Measurements from ENCODE around the gene TTLL4.

The TTLL4 gene

DNA sequence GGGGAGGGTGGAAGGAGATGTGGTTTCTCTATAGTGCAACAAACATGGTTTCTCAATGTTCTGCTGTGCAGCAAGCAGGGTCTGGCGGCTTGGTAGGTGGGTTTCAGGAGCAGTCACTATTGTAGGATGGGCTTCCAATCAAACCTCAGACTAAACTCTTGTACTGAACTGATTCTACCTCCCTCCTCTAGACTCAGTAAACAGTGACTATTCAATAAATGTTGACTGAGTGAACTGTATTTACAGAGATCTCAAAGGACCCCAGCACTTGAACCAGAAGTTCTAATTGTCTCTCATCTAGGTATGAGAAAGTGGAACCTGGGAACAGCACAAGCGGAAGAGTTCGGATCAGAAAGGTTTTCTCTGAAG is 44.5 kb downstream of the TTLL4 start:
- TF ChIP-seq EP300 (IDR thresholded peaks at IDR 0.05; ENCODE audit: borderline replicate concordance) (no peak), MAX (IDR thresholded peaks at IDR 0.05) (no peak), NFIC (IDR thresholded peaks at IDR 0.05) (no peak), CEBPB (IDR thresholded peaks at IDR 0.05) (no peak), CREB1 (IDR thresholded peaks at IDR 0.05; ENCODE audit: low read depth) (no peak), TAF1 (IDR thresholded peaks at IDR 0.05; ENCODE audit: low read depth) (no peak), YY1 (IDR thresholded peaks at IDR 0.05; ENCODE audit: low read depth) (no peak), EGR1 (IDR thresholded peaks at IDR 0.05) (no peak), TEAD4 (IDR thresholded peaks at IDR 0.05) (no peak), RAD21 (IDR thresholded peaks at IDR 0.05; ENCODE audit: low read depth) (no peak), FOXM1 (IDR thresholded peaks at IDR 0.05; ENCODE audit: borderline replicate concordance, low read depth) (no peak), TCF12 (IDR thresholded peaks at IDR 0.05; ENCODE audit: low read depth) (no peak), ZBTB7A (IDR thresholded peaks at IDR 0.05; ENCODE audit: low read depth) (no peak)
- TF ChIP-seq, protein P1, sequence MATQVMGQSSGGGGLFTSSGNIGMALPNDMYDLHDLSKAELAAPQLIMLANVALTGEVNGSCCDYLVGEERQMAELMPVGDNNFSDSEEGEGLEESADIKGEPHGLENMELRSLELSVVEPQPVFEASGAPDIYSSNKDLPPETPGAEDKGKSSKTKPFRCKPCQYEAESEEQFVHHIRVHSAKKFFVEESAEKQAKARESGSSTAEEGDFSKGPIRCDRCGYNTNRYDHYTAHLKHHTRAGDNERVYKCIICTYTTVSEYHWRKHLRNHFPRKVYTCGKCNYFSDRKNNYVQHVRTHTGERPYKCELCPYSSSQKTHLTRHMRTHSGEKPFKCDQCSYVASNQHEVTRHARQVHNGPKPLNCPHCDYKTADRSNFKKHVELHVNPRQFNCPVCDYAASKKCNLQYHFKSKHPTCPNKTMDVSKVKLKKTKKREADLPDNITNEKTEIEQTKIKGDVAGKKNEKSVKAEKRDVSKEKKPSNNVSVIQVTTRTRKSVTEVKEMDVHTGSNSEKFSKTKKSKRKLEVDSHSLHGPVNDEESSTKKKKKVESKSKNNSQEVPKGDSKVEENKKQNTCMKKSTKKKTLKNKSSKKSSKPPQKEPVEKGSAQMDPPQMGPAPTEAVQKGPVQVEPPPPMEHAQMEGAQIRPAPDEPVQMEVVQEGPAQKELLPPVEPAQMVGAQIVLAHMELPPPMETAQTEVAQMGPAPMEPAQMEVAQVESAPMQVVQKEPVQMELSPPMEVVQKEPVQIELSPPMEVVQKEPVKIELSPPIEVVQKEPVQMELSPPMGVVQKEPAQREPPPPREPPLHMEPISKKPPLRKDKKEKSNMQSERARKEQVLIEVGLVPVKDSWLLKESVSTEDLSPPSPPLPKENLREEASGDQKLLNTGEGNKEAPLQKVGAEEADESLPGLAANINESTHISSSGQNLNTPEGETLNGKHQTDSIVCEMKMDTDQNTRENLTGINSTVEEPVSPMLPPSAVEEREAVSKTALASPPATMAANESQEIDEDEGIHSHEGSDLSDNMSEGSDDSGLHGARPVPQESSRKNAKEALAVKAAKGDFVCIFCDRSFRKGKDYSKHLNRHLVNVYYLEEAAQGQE (IDR thresholded peaks at IDR 0.05; ENCODE audit: low read depth), result no peak
- TF ChIP-seq, protein P2, sequence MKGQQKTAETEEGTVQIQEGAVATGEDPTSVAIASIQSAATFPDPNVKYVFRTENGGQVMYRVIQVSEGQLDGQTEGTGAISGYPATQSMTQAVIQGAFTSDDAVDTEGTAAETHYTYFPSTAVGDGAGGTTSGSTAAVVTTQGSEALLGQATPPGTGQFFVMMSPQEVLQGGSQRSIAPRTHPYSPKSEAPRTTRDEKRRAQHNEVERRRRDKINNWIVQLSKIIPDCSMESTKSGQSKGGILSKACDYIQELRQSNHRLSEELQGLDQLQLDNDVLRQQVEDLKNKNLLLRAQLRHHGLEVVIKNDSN (IDR thresholded peaks at IDR 0.05), result no peak

- TF ChIP-seq CEBPB (IDR thresholded peaks at IDR 0.05) (no peak), NFIC (IDR thresholded peaks at IDR 0.05) (no peak), CREB1 (IDR thresholded peaks at IDR 0.05; ENCODE audit: low read depth) (no peak), ZBTB7A (IDR thresholded peaks at IDR 0.05; ENCODE audit: low read depth) (no peak), TCF12 (IDR thresholded peaks at IDR 0.05; ENCODE audit: low read depth) (no peak)
These were observed 45.2 kb downstream of the TTLL4 start for GRCh38 chr2:218755567-218756404.

- TF ChIP-seq, protein P1 (IDR thresholded peaks at IDR 0.05; ENCODE audit: low read depth), result no peak
These were observed 46.2 kb downstream of the TTLL4 start for GRCh38 chr2:218756599-218757377.

- TF ChIP-seq, protein P2 (IDR thresholded peaks at IDR 0.05), result no peak
These were observed 51.2 kb downstream of the TTLL4 start for GRCh38 chr2:218761795-218762194.

DNA sequence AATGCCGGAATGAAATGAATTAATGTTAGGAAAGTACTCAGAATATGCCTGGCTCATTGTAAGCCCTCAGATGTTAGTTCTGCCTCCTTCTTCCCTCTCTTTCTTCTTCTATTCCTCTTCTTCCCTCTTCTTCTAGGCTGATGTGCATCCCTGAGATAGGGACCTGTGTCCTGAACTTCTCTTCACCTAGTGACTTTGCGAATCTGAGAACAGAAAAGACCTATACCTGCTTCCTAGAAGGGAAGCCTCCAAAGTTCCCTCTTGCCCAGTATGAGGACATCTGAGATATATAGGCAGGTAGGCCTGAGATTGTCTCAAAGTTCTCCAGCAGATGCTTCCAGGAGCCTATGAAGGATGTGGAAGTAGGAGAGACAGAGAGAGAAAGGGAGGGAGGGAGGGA is 63.2 kb downstream of the TTLL4 start:
- TF ChIP-seq YY1 (IDR thresholded peaks at IDR 0.05; ENCODE audit: low read depth), result no peak
- no peak for TF ChIP-seq NFIC (IDR thresholded peaks at IDR 0.05)
- no peak for TF ChIP-seq EGR1 (IDR thresholded peaks at IDR 0.05)
- TF ChIP-seq TEAD4 (IDR thresholded peaks at IDR 0.05), result no peak
- no peak for TF ChIP-seq TAF1 (IDR thresholded peaks at IDR 0.05; ENCODE audit: low read depth)
- TF ChIP-seq MAX (IDR thresholded peaks at IDR 0.05), result no peak
- no peak for TF ChIP-seq FOXM1 (IDR thresholded peaks at IDR 0.05; ENCODE audit: borderline replicate concordance, low read depth)
- TF ChIP-seq, protein P2 (IDR thresholded peaks at IDR 0.05), result no peak

- TF ChIP-seq TAF1 (IDR thresholded peaks at IDR 0.05; ENCODE audit: low read depth) (no peak), EP300 (IDR thresholded peaks at IDR 0.05; ENCODE audit: borderline replicate concordance) (no peak), RAD21 (IDR thresholded peaks at IDR 0.05; ENCODE audit: low read depth) (no peak), CEBPB (IDR thresholded peaks at IDR 0.05) (no peak), TEAD4 (IDR thresholded peaks at IDR 0.05) (no peak), ZBTB7A (IDR thresholded peaks at IDR 0.05; ENCODE audit: low read depth) (no peak), YY1 (IDR thresholded peaks at IDR 0.05; ENCODE audit: low read depth) (no peak), MAX (IDR thresholded peaks at IDR 0.05) (no peak)
- TF ChIP-seq, protein P1 (IDR thresholded peaks at IDR 0.05; ENCODE audit: low read depth), result no peak
- TF ChIP-seq, protein P2 (IDR thresholded peaks at IDR 0.05), result no peak
These were observed 65.9 kb downstream of the TTLL4 start for GRCh38 chr2:218776488-218776887.
